Neutrophil (primary cell): ENCODE data around the gene GULP1.

ENCODE experiments used
- H3K27ac ChIP-seq: fragments of 200-600 bp; sonication (generic); 2 replicates; pipeline ENCODE4 v1.5.1; 2016; ENCODE audit warnings: mild to moderate bottlenecking, moderate library complexity
- H3K27me3 ChIP-seq: fragments of 200-600 bp; sonication (generic); 2 replicates; pipeline ENCODE4 v1.6.0; 2016; ENCODE audit warnings: mild to moderate bottlenecking
- H3K36me3 ChIP-seq: fragments of 200-600 bp; sonication (generic); 2 replicates; pipeline ENCODE4 v1.5.1; 2017
- H3K4me1 ChIP-seq, 2 experiments: fragments of 200-600 bp in 1 of 2; sonication (generic) in 1 of 2; 1 replicate in 1 of 2; 2 replicates in 1 of 2; pipeline versions ENCODE4 v1.5.1 to v1.6.1; 2013 to 2016; ENCODE audit warnings: low read depth in 1 of 2, low read length in 1 of 2, mild to moderate bottlenecking in 1 of 2, moderate library complexity in 1 of 2; ENCODE audit not compliant: control insufficient read depth in 1 of 2, insufficient read depth in 1 of 2
- H3K4me3 ChIP-seq, 2 experiments: fragments of 200-600 bp in 1 of 2; sonication (generic) in 1 of 2; 1 replicate in 1 of 2; 2 replicates in 1 of 2; pipeline ENCODE4 v1.5.1; 2013 to 2016; ENCODE audit warnings: low read depth in 1 of 2, low read length in 1 of 2, mild to moderate bottlenecking in 1 of 2, moderate library complexity in 1 of 2
- H3K9me3 ChIP-seq: fragments of 200-600 bp; sonication (generic); 2 replicates; pipeline ENCODE4 v1.5.1; 2016
- TF ChIP-seq, protein P1 (sequence below): fragments of 200-600 bp; sonication (generic); IDR thresholded peaks from 2 replicates; pipeline ENCODE4 v1.5.1; 2016; ENCODE audit warnings: antibody characterized with exemption

Gene GULP1

DNA sequence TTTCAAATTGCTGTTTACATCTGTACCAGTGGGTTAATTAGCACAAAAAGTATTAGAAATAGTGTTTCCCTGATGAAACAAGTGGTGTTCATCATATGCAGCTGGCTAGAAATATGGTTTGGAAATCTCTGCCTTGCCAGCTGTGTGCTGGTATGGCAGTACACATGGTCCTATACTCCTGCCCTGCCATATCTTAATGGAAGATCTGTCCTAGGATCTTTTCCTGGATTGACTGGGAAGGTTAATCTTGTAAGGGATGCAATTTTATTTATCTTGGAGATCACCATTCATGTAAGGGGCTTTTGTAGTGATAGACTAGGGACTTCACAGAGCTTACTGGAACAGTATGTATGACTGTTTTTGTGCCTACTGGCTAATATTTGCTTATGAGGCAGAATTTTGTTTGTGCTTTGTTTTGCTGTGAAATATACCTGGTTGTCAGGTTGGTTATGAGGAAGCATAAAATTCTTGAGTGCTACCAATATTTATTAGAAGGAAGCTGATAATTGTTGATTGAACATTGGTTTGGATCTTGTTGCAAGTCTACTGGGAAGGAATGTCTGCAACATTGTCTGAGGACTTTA, 73.5 kb downstream of the GULP1 start:
- no peaks in the 10 kb centered on the region for H3K36me3 ChIP-seq
- TF ChIP-seq, protein P1, sequence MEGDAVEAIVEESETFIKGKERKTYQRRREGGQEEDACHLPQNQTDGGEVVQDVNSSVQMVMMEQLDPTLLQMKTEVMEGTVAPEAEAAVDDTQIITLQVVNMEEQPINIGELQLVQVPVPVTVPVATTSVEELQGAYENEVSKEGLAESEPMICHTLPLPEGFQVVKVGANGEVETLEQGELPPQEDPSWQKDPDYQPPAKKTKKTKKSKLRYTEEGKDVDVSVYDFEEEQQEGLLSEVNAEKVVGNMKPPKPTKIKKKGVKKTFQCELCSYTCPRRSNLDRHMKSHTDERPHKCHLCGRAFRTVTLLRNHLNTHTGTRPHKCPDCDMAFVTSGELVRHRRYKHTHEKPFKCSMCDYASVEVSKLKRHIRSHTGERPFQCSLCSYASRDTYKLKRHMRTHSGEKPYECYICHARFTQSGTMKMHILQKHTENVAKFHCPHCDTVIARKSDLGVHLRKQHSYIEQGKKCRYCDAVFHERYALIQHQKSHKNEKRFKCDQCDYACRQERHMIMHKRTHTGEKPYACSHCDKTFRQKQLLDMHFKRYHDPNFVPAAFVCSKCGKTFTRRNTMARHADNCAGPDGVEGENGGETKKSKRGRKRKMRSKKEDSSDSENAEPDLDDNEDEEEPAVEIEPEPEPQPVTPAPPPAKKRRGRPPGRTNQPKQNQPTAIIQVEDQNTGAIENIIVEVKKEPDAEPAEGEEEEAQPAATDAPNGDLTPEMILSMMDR: no peak
- no peaks in the 10 kb centered on the region for H3K4me1 ChIP-seq
- no peak overlapping the region for H3K27ac ChIP-seq
- no peak overlapping the region for H3K4me3 ChIP-seq
- no peaks in the 10 kb centered on the region for H3K9me3 ChIP-seq
- no peaks in the 10 kb centered on the region for H3K27me3 ChIP-seq

DNA sequence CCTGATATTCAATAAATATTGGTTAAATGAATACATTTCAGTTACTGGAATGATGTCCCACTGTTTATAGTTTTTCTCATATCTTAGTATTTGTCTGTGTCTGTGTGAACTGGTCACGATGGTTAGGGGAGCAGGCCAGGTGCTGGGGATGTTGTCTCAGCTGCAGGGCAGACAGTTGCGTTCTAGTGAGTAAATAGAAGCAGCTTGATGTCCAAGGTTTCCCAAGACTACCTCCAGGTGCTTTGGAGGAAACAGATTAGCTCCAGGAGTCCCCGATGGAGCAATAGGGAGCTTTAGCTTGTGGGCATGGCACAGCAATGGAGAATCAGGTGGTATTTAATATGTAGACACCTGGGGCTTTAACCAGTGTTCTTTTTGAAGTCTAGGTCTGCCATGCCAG, 75.5 kb downstream of the GULP1 start:
- Histone ChIP-seq H3K4me3 (no peak overlapping the region), H3K36me3 (no peaks in the 10 kb centered on the region), H3K27me3 (no peaks in the 10 kb centered on the region), H3K9me3 (no peaks in the 10 kb centered on the region), H3K27ac (no peak overlapping the region), H3K4me1 (no peaks in the 10 kb centered on the region)
- TF ChIP-seq, protein P1: no peak

DNA sequence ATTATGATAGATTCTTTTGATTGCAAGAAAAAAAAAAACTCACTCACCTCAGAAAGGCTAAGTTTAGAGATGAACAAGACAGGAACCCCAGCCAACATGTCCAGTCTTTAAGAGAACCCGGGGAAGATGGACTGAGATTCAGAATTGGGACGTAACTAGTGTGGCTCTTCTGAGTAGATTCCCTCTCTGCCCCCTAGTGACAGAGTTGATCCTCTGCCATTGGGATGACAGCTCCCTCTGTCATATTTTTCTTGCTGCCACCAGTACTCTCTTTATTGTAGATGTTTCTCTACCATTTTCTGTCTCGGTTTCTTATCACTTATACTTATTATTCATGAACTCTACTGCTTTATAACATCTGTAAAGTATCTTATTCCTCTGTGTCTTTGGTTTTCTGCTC, 77.7 kb downstream of the GULP1 start:
- Histone ChIP-seq H3K27ac (no peak overlapping the region), H3K27me3 (no peaks in the 10 kb centered on the region), H3K4me3 (no peak overlapping the region), H3K36me3 (no peaks in the 10 kb centered on the region), H3K4me1 (no peaks in the 10 kb centered on the region), H3K9me3 (no peaks in the 10 kb centered on the region)
- TF ChIP-seq, protein P1: no peak

- no peaks in the 10 kb centered on the region for H3K27me3 ChIP-seq
- TF ChIP-seq, protein P1: no peak
- no peak overlapping the region for H3K4me3 ChIP-seq
- no peaks in the 10 kb centered on the region for H3K36me3 ChIP-seq
- H3K27ac ChIP-seq: no peak overlapping the region
- no peaks in the 10 kb centered on the region for H3K9me3 ChIP-seq
- no peaks in the 10 kb centered on the region for H3K4me1 ChIP-seq
These were observed 86.8 kb downstream of the GULP1 start for GRCh38 chr2:188378371-188378950.

DNA sequence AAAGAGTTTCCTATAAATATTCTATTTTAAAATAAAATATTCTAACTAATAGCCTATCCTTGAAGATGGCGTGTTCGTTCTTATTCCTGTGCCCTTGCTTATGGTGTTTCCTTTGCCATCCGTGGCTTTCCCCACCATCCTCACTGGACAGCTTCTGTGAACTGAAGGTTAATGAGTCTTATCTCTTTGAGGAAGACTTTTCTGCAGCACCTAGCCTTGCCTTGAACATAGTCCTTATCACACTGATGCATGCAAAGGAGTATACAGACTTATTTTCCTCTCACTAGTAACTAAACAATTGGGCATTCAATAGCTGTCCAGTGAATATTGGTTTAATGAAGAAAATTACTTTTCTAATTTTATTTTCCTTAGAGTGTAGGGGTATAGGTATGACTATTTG, 88.1 kb downstream of the GULP1 start:
- TF ChIP-seq, protein P1: no peak
- H3K4me1 ChIP-seq: no peaks in the 10 kb centered on the region
- no peaks in the 10 kb centered on the region for H3K27me3 ChIP-seq
- no peaks in the 10 kb centered on the region for H3K9me3 ChIP-seq
- no peaks in the 10 kb centered on the region for H3K36me3 ChIP-seq
- H3K27ac ChIP-seq: no peak overlapping the region
- no peak overlapping the region for H3K4me3 ChIP-seq
